PFSK-1 (cell line): ENCODE data around the gene SMC4.

ENCODE experiments used
- FOXP2 ChIP-seq: optimal IDR thresholded peaks from 2 replicates; pipeline ENCODE3; 2011; ENCODE audit warnings: borderline replicate concordance, control low read depth, inconsistent platforms; ENCODE audit not compliant: insufficient read depth; ENCODE audit errors: extremely low read length, extremely low read depth
- POLR2AphosphoS5 ChIP-seq: IDR thresholded peaks from 2 replicates; pipeline ENCODE4 v1.6.1; 2012; ENCODE audit warnings: low read depth, mild to moderate bottlenecking, control low read depth, low read length, moderate library complexity
- REST ChIP-seq, 2 experiments: IDR thresholded peaks; 2 replicates each; pipeline versions ENCODE4 v1.6.1 to v1.8.0; 2011 to 2012; ENCODE audit warnings: low read depth in 2 of 2, low read length in 2 of 2, control low read depth in 1 of 2, inconsistent platforms in 1 of 2, mild to moderate bottlenecking in 1 of 2, moderate library complexity in 1 of 2; ENCODE audit not compliant: insufficient read depth in 1 of 2
- SIN3A ChIP-seq: IDR thresholded peaks from 2 replicates; pipeline ENCODE4 v1.6.1; 2012; ENCODE audit warnings: mild to moderate bottlenecking, low read length, moderate library complexity, borderline replicate concordance; ENCODE audit not compliant: insufficient read depth
- TAF1 ChIP-seq: IDR thresholded peaks from 2 replicates; pipeline ENCODE4 v1.6.1; 2012; ENCODE audit warnings: low read length, control low read depth, borderline replicate concordance; ENCODE audit not compliant: insufficient read depth

The SMC4 gene

GRCh38 chr3:160390565-160391138 is 8.8 kb upstream of the SMC4 start:
- TF ChIP-seq TAF1 = no peak
- no peak for TF ChIP-seq POLR2AphosphoS5
- TF ChIP-seq REST (IDR thresholded peaks at IDR 0.05; ENCODE audit: insufficient read depth in 1 of 2, low read depth in 2 of 2, low read length in 2 of 2) = no peak
- TF ChIP-seq SIN3A = no peak
- no peak for TF ChIP-seq FOXP2

- TF ChIP-seq REST (IDR thresholded peaks at IDR 0.05; ENCODE audit: insufficient read depth in 1 of 2, low read depth in 2 of 2, low read length in 2 of 2) (no peak), TAF1 (no peak), SIN3A (no peak), POLR2AphosphoS5 (no peak), FOXP2 (no peak)
These were observed 6.7 kb upstream of the SMC4 start for GRCh38 chr3:160392798-160393197.

- TF ChIP-seq REST (IDR thresholded peaks at IDR 0.05; ENCODE audit: insufficient read depth in 1 of 2, low read depth in 2 of 2, low read length in 2 of 2) (no peak), FOXP2 (no peak)
These were observed 6.0 kb upstream of the SMC4 start for GRCh38 chr3:160393346-160394008.

- TF ChIP-seq TAF1 (no peak), POLR2AphosphoS5 (no peak), SIN3A (no peak), FOXP2 (no peak), REST (IDR thresholded peaks at IDR 0.05; ENCODE audit: insufficient read depth in 1 of 2, low read depth in 2 of 2, low read length in 2 of 2) (no peak)
These were observed 5.4 kb upstream of the SMC4 start for GRCh38 chr3:160394009-160394392.
